Right lung (tissue), 10 donors: ENCODE measurements around the gene PERCC1. TPM values are rescaled to one million over a fixed set of nuclear protein-coding genes. Genes with fewer than 3 reads are reported as not detected.

Experiments
- DNase-seq, 2 donors: peaks; one replicate each; pipeline ENCODE4 v3.0.0-alpha.2; 2013
- long read RNA-seq, 8 donors: transcript quantifications; one replicate each; lab custom pipeline, GENCODE V29; 2026
- polyA plus RNA-seq, 5 donors: library from polyadenylated mRNA; unstranded; fragments of 120-200 nt; gene quantifications; one replicate each; pipeline versions ENCODE4 v1.2.1 to v1.2.3, GENCODE V29; 2013; ENCODE audit warnings: inconsistent platforms in 1 of 5, low replicate concordance in 1 of 5; ENCODE audit not compliant: insufficient read length in 5 of 5, insufficient read depth in 1 of 5

Gene PERCC1
- polyA plus RNA-seq = 1 to 10 TPM in 4 of 5 donors, under 1 TPM in 1; 0.81 to 3.6 (median 3.2) TPM
- long read RNA-seq, donor 1, partial matches to known transcripts = 0 of 3 reads
- long read RNA-seq, donor 1, other reads (novel, unspliced or antisense) = 0 of 3 reads
- long read RNA-seq, donor 2, partial matches to known transcripts = 0 of 2 reads
- long read RNA-seq, donor 2, other reads (novel, unspliced or antisense) = 0 of 2 reads
- long read RNA-seq, donor 3, partial matches to known transcripts = 0 of 1 reads
- long read RNA-seq, donor 3, other reads (novel, unspliced or antisense) = 0 of 1 reads
- long read RNA-seq, donor 4, partial matches to known transcripts = 0 of 1 reads
- long read RNA-seq, donor 4, other reads (novel, unspliced or antisense) = 0 of 1 reads
- long read RNA-seq, donor 5, partial matches to known transcripts = 0 of 4 reads
- long read RNA-seq, donor 5, other reads (novel, unspliced or antisense) = 0 of 4 reads
- long read RNA-seq, donor 6, partial matches to known transcripts = 0 of 3 reads
- long read RNA-seq, donor 6, other reads (novel, unspliced or antisense) = 0 of 3 reads
- long read RNA-seq, donor 7, partial matches to known transcripts = 0 of 1 reads
- long read RNA-seq, donor 7, other reads (novel, unspliced or antisense) = 0 of 1 reads
- long read RNA-seq, donor 8 = 0 reads

DNA sequence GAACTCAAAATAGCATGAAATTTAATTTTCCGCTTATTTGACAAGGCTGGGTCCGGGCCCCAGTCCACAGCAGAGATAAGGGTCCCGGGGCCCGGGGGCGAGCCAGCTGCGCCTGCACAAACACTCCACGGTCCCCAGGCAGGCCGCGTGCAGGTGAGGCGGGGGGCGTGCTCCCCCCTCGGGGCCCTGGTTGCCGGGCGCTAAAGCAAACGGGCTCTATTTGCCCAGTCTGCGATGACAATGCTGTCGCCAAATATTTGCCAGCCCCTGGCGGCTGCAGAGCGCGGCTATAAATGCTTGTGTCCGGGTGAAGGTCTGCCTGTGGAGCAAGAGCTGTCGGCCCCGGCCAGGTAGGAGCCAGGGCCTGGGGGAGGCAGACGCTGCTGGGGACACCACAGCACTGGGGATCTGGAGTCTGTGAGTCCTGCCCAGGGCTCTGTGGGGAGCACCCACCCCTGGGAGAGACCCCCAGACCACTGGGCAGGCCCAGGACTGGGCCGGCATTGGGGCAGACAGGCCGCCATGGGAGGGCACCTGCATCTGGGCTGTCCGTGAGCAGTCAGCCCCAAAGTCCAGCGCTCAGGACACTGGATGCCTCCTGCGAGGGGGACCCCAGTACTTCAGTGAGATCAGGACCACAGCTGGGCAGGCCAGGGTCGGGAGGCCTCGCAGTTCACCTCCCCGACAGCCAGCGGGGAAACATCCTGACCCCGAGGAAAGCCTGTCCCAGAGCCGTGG, at the start of gene PERCC1:
PERCC1 (plus strand) TSS at position 320 of the 738 bp plus-strand sequence. CDS start 1,516 bp downstream, outside the sequence.
- DNase-seq = no peak

- no peak for DNase-seq
Observed at GRCh38 chr16:1381612-1382406, 49.1 kb upstream of the PERCC1 start.

- DNase-seq = no peak
Observed at GRCh38 chr16:1383556-1383955, 47.3 kb upstream of the PERCC1 start.

DNA sequence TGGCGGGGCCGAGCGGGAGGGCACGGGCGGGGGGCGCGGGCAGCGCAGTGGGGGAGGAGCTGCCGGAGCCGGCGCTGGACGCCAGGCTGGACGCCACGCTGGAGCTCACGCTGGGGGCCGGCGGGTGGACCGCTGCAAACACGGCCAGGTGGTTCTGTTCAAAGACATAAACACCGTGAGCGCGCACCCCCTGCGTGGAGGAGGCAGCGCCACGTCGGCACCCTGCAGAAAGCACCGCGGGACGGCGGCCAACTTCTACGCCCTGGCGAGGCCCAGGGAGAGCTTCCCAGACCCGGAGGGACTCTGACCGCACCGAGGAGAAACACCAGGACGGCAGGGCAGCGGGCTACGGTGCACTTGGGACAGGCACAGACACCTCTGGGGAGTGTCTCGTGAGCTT, 45.6 kb upstream of the PERCC1 start:
- DNase-seq = no peak

DNA sequence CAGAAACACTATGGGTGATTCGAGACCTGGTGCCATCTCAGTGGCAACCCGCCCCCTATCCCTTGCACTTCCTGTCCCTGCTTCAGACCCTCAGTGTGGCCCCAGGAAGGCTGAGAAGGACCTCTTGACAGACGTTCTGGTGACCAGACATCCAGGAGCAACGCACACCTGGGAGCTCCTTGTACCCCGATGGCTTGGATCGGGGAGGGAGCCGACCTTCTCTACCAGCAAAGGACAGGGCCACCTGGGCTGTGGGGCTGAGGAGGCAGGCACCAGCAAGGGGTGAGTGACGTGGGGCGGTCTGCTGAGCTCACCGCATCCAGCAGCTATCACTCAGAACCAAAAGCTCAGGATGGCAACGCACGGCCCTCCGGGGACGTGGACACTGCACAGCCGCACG, 43.5 kb upstream of the PERCC1 start:
- DNase-seq = no peak

DNA sequence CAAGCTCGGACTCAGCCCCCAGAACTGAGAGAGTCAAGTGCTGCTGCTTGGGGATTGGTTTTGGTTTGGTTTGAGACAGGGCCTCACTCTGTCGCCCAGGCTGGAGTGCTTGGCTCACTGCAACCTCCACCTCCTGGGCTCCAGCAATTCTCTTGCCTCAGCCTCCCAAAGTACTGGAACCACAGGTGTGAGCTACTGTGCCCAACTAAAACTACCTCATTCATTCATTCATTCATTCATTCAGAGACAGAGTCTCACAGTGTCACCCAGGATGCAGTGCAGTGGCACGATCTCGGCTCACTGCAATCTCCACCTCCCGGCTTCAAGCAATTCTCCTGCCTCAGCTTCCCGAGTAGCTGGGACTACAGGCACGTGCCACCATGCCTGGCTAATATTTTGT, 41.1 kb upstream of the PERCC1 start:
- DNase-seq = no peak

DNA sequence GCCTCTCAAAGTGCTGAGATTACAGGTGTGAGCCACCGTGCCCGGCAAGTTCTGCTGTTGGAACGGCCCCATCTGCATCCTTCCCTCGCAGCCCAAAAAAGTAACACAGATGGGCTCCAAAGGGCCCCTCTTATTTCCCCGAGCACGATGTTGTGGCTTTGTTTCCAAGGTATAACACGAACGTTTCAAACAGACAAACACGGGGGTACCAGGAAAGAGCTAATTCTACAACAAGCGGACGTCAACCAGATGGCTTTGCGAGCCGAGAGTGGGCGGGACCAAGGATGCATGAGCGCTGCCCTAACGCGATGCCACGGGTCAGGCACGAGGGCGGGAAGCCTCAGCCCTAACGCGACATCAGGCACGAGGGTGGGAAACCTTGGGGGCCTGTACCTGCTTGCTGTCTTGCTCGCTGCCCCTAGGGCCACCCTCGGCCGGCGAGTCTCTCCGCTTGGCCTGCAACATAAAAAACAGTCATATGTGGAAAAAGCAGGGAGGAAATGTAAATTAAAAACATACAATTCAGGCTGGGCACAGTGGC, 40.6 kb upstream of the PERCC1 start:
- no peak for DNase-seq

DNA sequence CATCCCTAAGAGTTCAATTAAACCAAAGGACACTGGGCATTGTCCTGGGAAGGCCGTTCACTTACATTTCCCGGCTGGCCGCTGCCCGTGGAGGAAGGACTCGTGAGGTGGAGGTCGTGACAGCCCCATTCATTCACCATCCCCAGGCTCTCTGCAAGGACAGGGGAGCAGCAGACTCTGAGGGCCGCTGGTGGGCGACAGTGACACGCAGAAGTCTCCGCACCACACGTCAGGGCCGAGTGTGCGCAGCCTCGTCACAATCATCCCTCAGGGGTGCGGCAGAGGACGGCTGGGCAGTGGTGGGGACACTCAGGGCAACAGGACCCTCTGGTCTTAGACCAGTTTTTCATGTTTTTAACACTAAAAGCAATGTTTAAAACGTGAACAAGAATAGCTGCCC, 38.1 kb upstream of the PERCC1 start:
- DNase-seq = no peak

DNA sequence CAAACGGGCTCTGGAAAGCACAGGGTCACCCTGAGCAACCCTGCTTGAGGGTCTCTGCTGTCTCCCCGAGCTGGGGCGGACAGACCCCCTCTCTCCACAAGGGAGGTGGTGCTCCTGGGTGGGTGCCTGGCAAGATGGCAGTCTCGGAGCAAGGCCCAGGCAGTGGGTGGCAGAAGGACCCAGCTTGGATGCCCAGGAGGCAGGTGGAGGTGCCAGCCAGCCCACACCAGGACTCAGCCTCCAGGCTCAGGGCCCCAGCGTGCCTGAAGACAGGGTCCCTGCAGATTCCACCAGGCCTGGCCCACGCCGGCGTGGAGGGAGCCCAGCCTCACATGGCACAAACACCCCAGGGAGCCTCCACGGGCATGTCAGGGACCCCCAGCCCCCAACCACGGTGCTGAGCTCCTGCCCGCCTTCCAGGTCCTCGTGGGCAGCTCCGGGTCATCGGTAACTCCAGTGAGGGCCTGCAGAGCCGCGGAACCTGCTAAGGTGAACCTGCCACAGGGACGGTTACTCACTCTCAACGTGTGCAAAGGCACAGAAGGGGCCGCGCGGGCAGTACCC, 37.2 kb upstream of the PERCC1 start:
- DNase-seq = no peak

DNA sequence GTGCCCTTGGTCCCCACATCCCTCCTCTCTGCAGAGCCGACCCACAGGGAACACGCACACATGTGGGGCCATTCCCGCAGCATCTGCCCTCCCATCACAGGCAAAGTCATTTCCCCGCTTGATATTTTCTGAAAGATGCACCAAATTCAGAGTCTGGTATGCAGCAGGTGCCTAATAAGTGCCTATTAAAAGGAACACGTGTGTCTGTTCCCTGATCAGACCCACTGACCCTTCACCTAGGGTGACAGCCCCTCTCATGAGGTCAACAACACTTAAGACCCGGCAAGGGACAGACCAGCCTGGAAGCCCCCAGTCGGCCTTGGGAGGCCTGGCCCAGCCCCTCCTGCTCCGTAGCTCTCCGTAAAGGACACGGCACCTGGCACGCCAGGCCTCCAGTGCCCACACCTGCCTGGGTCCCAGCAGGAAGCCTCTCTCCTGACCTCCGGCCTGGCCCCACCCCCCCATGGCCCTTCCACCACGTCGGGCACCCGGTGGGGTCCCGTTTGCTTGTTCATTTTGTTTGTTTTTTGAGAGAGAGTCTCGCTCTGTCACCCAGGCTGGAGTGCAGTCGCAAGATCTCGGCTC, 36.4 kb upstream of the PERCC1 start:
- DNase-seq = no peak

DNA sequence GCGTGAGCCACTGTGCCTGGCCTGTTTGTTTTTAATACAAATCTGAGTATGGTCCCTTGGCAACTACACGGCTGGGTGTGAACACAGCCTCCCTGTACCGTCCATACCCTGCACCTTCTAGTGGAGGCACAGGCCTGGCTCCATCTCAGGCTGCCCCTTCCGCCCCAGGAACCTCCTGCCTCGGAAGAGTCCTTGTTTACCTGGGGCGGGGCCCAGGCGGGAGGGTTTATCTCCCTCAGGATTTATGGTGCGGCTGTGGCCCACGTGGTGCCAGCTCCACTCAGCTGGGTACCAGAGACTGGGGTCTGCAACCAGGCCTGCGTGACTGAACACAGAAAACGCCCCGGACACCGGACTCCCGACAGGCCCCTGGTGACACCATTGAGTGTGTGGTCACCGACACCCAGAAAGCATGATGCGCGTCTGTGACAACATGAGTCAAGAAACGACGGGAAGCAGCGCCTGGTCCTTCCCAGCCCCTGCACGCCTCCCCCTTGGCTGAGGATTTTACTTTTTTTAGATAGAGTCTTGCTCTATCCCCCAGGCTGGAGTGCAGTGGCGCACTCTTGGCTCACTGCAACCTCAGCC, 35.3 kb upstream of the PERCC1 start:
- no peak for DNase-seq

GRCh38 chr16:1397779-1398178, 33.1 kb upstream of the PERCC1 start:
- DNase-seq = no peak

- DNase-seq = no peak
Observed at GRCh38 chr16:1398351-1398750, 32.5 kb upstream of the PERCC1 start.

- DNase-seq = no peak
Observed at GRCh38 chr16:1398826-1399581, 31.9 kb upstream of the PERCC1 start.

DNA sequence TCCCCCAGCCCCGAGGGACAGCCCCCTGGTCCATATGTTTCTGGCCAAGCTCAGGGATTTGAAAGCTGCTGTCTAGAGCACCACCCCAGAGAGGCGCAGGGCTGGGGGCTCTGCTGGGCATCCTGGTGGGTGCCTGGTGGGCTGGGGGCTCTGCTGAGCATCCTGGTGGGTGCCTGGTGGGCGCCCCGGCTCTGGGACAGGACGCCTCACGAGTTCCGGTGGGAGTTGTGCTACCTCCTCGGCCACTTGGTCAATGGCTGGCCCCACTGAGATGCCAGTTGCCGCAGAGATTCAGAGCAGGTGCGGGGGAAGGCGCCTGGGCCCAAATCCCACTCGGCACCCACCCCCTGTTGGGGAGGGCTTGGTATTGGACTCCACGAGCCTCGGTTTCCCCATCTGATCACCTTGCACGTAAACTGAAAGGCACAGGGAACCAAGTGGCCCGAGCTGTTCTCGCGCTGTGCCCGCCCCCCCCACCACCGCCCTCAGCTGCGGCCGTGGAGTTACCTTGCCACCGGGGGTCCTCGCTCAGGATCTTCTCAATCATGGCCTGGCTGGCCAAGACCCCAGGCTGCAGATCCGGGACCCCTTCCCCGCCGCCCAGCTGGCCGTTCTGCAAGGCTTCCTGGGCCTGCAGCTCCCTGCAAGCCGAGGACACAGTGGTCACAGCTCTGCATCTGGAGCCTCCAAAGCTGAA, 29.7 kb upstream of the PERCC1 start:
- DNase-seq = no peak

DNA sequence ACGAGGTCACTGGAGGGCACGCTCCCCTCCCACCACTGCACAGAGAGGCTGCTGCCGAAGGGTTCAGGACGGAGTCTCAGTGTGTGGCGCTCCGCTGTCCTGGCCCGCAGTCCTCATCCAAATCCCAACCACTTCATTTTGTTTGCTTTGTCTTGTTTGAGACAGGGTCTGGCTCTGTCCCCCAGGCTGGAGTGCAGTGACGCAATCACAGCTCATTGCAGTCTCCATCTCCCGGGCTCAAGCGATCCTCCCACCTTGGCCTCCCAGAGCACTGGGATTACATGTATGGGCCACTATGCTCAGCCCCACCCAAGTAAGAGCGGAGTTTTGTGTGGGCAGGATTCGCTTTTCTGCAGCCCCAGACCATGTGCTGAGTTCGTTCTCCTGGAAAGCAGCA, 29.1 kb upstream of the PERCC1 start:
- DNase-seq = no peak

DNA sequence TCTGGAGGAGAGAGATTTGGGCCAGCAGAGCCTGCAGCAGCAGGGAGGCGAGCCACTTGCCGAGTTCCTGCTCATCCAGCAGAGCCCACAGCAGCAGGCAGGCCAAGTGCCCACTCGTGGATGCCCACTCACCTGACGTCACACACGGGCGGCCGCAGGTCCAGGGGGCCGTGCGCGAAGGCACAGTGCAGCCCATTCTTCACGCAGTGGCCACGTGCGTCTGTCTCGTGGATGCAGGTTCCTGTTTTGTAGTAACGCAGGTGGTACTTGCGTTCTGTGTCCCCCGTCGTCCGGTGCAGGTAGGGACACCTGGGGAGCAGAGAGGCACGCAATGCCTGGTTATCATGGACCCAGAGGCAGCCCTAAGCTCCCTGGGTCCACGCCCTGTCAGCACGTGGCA, 27.8 kb upstream of the PERCC1 start:
- DNase-seq = no peak

DNA sequence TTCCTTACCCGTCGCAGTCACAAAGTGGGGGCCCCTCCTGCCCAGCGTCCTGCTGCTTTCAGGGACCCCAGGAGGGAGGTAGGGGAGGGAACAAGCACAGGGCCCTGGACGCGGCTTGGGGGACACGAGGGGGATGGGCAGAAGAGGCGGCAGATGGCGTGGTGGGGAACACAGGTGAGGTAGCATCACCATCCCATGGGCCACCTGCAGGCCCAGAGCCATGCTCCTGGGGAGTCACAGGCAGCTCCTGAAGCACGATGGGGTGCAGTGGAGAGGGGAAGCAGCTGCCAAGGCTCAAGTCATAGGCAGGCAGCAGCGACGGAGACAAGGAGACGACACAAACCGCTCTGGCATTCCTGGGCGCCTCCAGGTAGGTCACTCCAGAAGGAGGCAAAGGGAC, 27.1 kb upstream of the PERCC1 start:
- no peak for DNase-seq

GRCh38 chr16:1407753-1408152, 23.1 kb upstream of the PERCC1 start:
- no peak for DNase-seq
